GM19023 (cell line): ENCODE data around the gene SHISA9.

Experiments used
- ATAC-seq: cut with Tn5 transposase; IDR thresholded peaks from one replicate; pipeline ENCODE4 v1.9.1; 2021; ENCODE audit warnings: mild to moderate bottlenecking, moderate library complexity; ENCODE audit not compliant: unreplicated experiment

SHISA9 gene

GRCh38 chr16:13012601-13013000 lies 111.2 kb downstream of the SHISA9 start:
- ATAC-seq: no peak

- ATAC-seq: no peak
Measured at GRCh38 chr16:13013043-13013442, 111.6 kb downstream of the SHISA9 start.

- ATAC-seq: no peak
Measured at GRCh38 chr16:13014476-13014875, 113.1 kb downstream of the SHISA9 start.

GRCh38 chr16:13018026-13018425 lies 116.6 kb downstream of the SHISA9 start:
- no peak for ATAC-seq

- no peak for ATAC-seq
Measured at GRCh38 chr16:13021996-13022395, 120.6 kb downstream of the SHISA9 start.

- no peak for ATAC-seq
Measured at GRCh38 chr16:13029786-13030185, 128.4 kb downstream of the SHISA9 start.

GRCh38 chr16:13030769-13031168 lies 129.4 kb downstream of the SHISA9 start:
- no peak for ATAC-seq

- no peak for ATAC-seq
Measured at GRCh38 chr16:13032911-13033310, 131.5 kb downstream of the SHISA9 start.

- no peak for ATAC-seq
Measured at GRCh38 chr16:13036600-13036999, 135.2 kb downstream of the SHISA9 start.

GRCh38 chr16:13038591-13038990 lies 137.2 kb downstream of the SHISA9 start:
- no peak for ATAC-seq

GRCh38 chr16:13039526-13039925 lies 138.1 kb downstream of the SHISA9 start:
- no peak for ATAC-seq

GRCh38 chr16:13041180-13041579 lies 139.8 kb downstream of the SHISA9 start:
- ATAC-seq: no peak

- ATAC-seq: no peak
Measured at GRCh38 chr16:13041646-13042290, 140.4 kb downstream of the SHISA9 start.

- no peak for ATAC-seq
Measured at GRCh38 chr16:13042291-13042685, 140.9 kb downstream of the SHISA9 start.

- no peak for ATAC-seq
Measured at GRCh38 chr16:13046061-13046821, 144.8 kb downstream of the SHISA9 start.

GRCh38 chr16:13047276-13047675 lies 145.9 kb downstream of the SHISA9 start:
- no peak for ATAC-seq

GRCh38 chr16:13049688-13050087 lies 148.3 kb downstream of the SHISA9 start:
- no peak for ATAC-seq

- no peak for ATAC-seq
Measured at GRCh38 chr16:13052431-13052830, 151.0 kb downstream of the SHISA9 start.

- ATAC-seq: no peak
Measured at GRCh38 chr16:13055480-13055879, 154.1 kb downstream of the SHISA9 start.

GRCh38 chr16:13056607-13057006 lies 155.2 kb downstream of the SHISA9 start:
- ATAC-seq: no peak

GRCh38 chr16:13060932-13061331 lies 159.5 kb downstream of the SHISA9 start:
- ATAC-seq: no peak

GRCh38 chr16:13061691-13062090 lies 160.3 kb downstream of the SHISA9 start:
- ATAC-seq: no peak

- no peak for ATAC-seq
Measured at GRCh38 chr16:13062219-13062618, 160.8 kb downstream of the SHISA9 start.
